Psoas muscle (tissue), 8 donors: ENCODE measurements around the gene KRTAP4-8. TPM values are rescaled to one million over a fixed set of nuclear protein-coding genes. Genes with fewer than 3 reads are reported as not detected.
"Not testable (repeated sequence)": the region's sequence is repeated elsewhere in the genome, so short reads cannot be mapped to it uniquely, and the experiment has no call there.

Source experiments
- ATAC-seq, 4 donors: fragments of 200-7000 bp; cut with Tn5 transposase; one replicate each; pipeline ENCODE4 v1.9.1; 2020; ENCODE audit warnings: moderate library complexity in 3 of 4, mild to moderate bottlenecking in 2 of 4
- DNase-seq, 2 donors: peaks; one replicate each; pipeline ENCODE4 v3.0.0-alpha.2; 2020
- H3K27ac ChIP-seq: fragments of 200-600 bp; one replicate; pipeline ENCODE4 v1.8.0; 2022
- H3K27me3 ChIP-seq, 3 donors: fragments of 200-600 bp in 1 of 3; one replicate each; pipeline versions ENCODE4 v1.6.1 to v1.8.0; 2013 to 2022; ENCODE audit warnings: low read length in 2 of 3, mild to moderate bottlenecking in 2 of 3, moderate library complexity in 1 of 3; ENCODE audit not compliant: insufficient read depth in 3 of 3
- H3K36me3 ChIP-seq, 2 donors: fragments of 200-600 bp in 1 of 2; one replicate each; pipeline versions ENCODE4 v1.6.1 to v1.8.0; 2013 to 2022; ENCODE audit warnings: low read depth in 1 of 2, mild to moderate bottlenecking in 1 of 2, moderate library complexity in 1 of 2; ENCODE audit not compliant: insufficient read depth in 1 of 2
- H3K4me1 ChIP-seq: fragments of 200-600 bp; one replicate; pipeline ENCODE4 v1.8.0; 2022
- H3K4me3 ChIP-seq: fragments of 200-600 bp; one replicate; pipeline ENCODE4 v1.8.0; 2022; ENCODE audit warnings: mild to moderate bottlenecking
- H3K9me3 ChIP-seq: fragments of 200-600 bp; one replicate; pipeline ENCODE4 v1.8.0; 2022
- WGBS, 3 donors: extraction: QIAGEN DNeasy Blood & Tissue Kit; methylation state at CpG; one replicate each; pipeline versions ENCODE4 v1.1.6 to v1.1.7; 2013; 5-methylcytosine and 5-hydroxymethylcytosine counted together
- intact Hi-C, 2 donors: fragments of 100-400 bp; cut with DNase I; formaldehyde crosslinking; loops; one replicate each; pipeline versions ENCODE4 v1.11.0 to v1.14.2; 2022
- polyA plus RNA-seq, 3 donors: library from polyadenylated mRNA; stranded (reverse); fragments of 200-250 nt; gene quantifications; one replicate each; pipeline ENCODE4 v1.2.3, GENCODE V29; 2013
- total RNA-seq, 4 donors: library from RNA; stranded (reverse); fragmentation: NEBNext Ultra II Directional in 2 of 4; extraction: Animal tissue kit (Norgen Biotek cat#: 25700) in 2 of 4; gene quantifications; one replicate each; pipeline versions ENCODE4 v1.2.1 to v1.2.4, GENCODE V29; 2021 to 2023
- TF ChIP-seq, protein P1 (sequence below): fragments of 200-600 bp; IDR thresholded peaks from one replicate; pipeline ENCODE4 v1.8.0; 2022; ENCODE audit warnings: antibody characterized with exemption
- donor health status: healthy with polysubstance abuse.
- donor health status: DM: no; HTN: no; CAD: no; lungs with moderate emphysema.
- donor health status: Bipolar disorder and iron deficiency.
- donor health status: healthy.
- donor health status: DM: yes; HTN: yes; CAD: no.
- donor health status: DM: no; HTN: no; CAD: no.
- donor health status: DM: no; HTN: no; CAD: no.
- donor health status: DM: yes; HTN: yes; CAD: no.

KRTAP4-8 gene
- total and polyA plus RNA-seq, 7 donors = not detected

DNA sequence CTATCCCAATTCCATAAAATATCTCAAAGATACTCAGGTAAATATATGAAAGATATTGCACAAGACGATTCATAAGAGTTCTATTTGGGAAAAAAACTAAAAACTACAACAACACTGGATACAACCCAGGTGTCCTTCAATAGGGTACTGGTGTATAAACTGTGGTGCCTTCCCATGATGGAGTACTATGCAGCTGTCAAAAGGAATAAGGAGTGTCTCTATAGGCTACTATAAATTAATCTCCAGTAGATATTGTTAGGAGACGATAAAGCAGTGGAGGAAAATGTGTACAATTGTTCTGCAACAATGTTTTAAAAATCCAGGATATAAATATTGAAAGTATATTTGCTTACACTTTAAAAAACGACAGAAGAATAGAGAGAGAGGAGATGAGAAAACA lies 28.5 kb upstream of the KRTAP4-8 start:
- 85 to 93% (median 88%) methylated on average over 3 of the region's 3 CpGs for WGBS, 3 donors
- H3K27me3 ChIP-seq = peaks cover 0 to 6% (median 2%) of the 10 kb centered on the region in 3 donors

DNA sequence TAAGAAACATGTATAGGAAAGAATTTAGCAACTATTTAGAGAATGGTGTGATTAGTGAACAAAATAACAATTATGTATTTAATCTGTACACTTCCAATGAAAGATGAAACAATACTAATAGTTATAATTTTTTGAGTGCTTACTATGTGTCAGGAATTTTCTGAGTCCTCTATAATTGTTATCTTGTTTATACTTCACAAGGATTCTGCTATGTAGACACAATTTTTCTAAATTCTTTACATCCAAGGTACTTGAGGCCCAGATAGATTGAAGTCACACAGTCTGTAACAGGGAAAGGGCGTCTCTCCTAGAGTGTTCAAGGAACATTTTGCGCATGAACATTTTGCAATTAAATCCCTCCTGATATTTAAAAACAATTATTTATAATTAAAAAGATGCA lies 27.1 kb upstream of the KRTAP4-8 start:
- Histone ChIP-seq H3K27me3 (peaks cover 0 to 6% (median 0%) of the 10 kb centered on the region in 3 donors), H3K4me3 (no peak overlapping the region), H3K36me3 (no peaks in the 10 kb centered on the region), H3K9me3 (peaks cover 7% of the 10 kb centered on the region), H3K27ac (no peak overlapping the region), H3K4me1 (no peaks in the 10 kb centered on the region)
- intact Hi-C loops = no loop called here
- DNase-seq (no peak), ATAC-seq (no peak)
- TF ChIP-seq, protein P1, sequence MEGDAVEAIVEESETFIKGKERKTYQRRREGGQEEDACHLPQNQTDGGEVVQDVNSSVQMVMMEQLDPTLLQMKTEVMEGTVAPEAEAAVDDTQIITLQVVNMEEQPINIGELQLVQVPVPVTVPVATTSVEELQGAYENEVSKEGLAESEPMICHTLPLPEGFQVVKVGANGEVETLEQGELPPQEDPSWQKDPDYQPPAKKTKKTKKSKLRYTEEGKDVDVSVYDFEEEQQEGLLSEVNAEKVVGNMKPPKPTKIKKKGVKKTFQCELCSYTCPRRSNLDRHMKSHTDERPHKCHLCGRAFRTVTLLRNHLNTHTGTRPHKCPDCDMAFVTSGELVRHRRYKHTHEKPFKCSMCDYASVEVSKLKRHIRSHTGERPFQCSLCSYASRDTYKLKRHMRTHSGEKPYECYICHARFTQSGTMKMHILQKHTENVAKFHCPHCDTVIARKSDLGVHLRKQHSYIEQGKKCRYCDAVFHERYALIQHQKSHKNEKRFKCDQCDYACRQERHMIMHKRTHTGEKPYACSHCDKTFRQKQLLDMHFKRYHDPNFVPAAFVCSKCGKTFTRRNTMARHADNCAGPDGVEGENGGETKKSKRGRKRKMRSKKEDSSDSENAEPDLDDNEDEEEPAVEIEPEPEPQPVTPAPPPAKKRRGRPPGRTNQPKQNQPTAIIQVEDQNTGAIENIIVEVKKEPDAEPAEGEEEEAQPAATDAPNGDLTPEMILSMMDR = no peak
- whole genome bisulfite sequencing, 3 donors = 69 to 96% (median 94%) methylated on average over 2 of the region's 2 CpGs

More for the DNA sequence above, 28.5 kb upstream of the KRTAP4-8 start:
- Histone ChIP-seq H3K36me3 (no peaks in the 10 kb centered on the region), H3K4me1 (no peaks in the 10 kb centered on the region), H3K9me3 (peaks cover 7% of the 10 kb centered on the region), H3K4me3 (no peak overlapping the region), H3K27ac (no peak overlapping the region)
- intact Hi-C loops = no loop called here
- ATAC-seq (no peak), DNase-seq (no peak)
- TF ChIP-seq, protein P1 = no peak

DNA sequence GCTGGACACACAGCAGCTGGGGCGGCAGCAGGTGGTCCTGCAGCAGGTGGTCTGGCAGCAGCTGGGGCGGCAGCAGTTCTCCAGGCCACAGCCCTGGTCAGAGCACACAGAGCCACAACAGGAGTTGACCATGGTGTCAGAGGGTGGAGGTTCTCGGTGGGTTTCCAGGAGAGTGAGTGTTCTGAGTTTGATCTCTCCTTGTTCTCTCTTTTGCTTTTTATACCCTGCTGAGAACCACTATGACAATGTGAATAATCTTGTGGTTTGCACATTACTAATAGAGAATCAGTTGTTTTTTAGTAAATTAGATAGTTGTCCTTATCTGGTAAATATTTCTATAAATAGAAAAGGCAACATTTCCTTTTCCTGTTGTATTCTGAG lies 26.0 kb upstream of the KRTAP4-8 start, which contains the start of gene KRTAP4-12:
Gene KRTAP4-12, minus strand, starts transcription at position 192 of the 381 bp plus-strand sequence. Its CDS starts 60 bp downstream, at position 132.
- ATAC-seq, H3K4me3 ChIP-seq, DNase-seq, intact Hi-C loops, H3K9me3 ChIP-seq, H3K27me3 ChIP-seq, H3K36me3 ChIP-seq, H3K27ac ChIP-seq, H3K4me1 ChIP-seq: not testable (repeated sequence)
- 62 to 76% (median 71%) methylated on average over 3 of the region's 3 CpGs for WGBS, 3 donors

DNA sequence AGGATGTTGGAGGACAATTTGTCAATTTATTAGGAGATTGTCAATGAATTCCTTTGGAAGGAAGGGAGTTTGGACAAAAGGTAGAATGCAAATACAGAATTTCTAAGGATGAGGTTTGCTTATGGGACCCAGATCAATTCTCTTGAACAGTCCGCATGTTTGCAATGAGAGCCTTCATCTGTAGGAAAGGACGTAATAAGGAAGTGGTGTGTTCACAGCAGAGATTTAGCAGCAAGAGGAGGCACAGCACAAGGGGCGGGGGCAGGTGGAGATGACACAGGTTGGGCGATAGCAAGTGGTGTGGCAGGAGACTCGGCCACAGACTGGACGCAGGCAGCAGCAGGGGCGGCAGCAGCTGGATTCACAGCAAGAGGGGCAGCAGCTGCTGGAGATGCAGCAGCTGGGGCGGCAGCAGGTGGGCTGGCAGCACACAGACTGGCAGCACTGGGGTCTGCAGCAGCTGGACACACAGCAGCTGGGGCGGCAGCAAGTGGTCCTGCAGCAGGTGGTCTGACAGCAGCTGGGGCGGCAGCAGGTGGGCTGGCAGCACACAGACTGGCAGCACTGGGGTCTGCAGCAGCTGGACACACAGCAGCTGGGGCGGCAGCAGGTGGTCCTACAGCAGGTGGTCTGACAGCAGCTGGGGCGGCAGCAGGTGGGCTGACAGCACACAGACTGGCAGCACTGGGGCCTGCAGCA lies 25.5 kb upstream of the KRTAP4-8 start:
- DNase-seq, H3K4me3 ChIP-seq, H3K36me3 ChIP-seq, intact Hi-C loops, H3K9me3 ChIP-seq, H3K27ac ChIP-seq, H3K27me3 ChIP-seq, ATAC-seq, H3K4me1 ChIP-seq: not testable (repeated sequence)
- WGBS, 3 donors = 75 to 89% (median 88%) methylated on average over 10 to 12 of the region's 12 CpGs

DNA sequence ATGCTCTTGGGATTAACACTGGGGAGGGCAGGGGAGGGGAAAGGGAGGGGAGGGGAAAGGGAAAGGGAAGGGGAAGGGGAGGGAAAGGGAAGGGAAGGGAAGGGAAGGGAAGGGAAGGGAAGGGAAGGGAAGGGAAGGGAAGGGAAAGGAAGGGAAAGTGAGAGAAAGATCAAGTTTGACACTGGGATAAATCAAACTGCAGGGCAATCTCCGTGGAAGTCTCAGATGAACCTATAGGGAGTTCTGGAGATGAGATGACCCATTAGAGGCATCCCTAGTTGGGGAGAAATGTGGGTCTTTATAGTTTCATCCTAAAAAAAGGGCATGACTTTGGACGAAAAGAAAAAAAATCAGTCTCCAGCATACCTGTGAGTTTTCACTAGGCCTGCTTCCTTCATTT lies 23.8 kb upstream of the KRTAP4-8 start:
- Histone ChIP-seq H3K36me3 (no peaks in the 10 kb centered on the region), H3K27me3 (peaks cover 0 to 9% (median 0%) of the 10 kb centered on the region in 3 donors), H3K9me3 (no peaks in the 10 kb centered on the region), H3K4me3 (no peak overlapping the region), H3K4me1 (no peaks in the 10 kb centered on the region), H3K27ac (no peak overlapping the region)
- ATAC-seq (no peak), DNase-seq (no peak)
- intact Hi-C loops = no loop called here
- WGBS, 3 donors = 78 to 92% (median 87%) methylated on average over 2 of the region's 2 CpGs
- TF ChIP-seq, protein P1 = no peak

DNA sequence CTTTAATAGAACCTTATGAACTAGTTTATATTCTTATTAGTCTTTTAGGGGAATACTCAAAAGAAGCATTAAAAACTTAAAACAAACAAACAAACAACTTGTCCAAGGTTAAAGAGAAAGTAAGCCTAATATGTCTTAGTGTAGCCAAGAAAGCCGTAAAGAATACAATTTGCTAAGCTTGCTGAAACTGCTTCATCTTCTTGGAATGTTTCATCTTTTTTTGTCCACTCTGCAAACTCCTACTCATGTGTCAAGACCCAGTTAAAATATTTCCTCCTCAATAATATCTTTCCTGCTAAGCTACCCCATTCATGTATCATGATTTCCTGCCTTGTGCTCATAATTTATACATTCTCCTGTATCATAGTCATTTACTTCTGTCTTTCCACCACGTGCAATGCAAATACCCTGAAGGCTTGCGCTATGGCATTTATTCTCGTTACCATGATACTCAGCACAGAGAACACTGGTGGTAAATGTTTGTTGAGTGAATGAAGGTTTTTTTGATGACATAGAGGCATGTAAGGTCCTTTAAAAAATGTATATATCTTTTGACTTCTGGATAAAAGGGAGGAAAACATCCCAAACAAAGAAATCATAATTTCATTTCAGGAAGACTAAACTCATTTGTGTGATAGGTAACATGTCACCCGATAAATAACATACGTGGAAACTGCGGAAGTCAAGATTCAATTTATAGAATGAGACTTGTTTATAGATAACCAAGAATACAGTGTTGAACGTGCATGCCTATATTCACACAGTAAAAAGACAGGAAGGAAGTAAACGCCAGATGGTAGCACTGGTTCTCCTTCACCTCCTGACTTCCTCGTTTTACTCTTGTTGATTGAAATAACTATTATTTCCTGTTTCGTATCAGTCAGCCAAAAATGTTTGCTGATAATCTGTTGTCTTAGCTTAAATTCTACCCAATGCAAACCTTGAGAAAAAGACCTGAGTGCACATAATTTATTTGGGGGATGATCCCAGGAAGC lies 22.1 kb upstream of the KRTAP4-8 start:
- H3K27ac ChIP-seq, intact Hi-C loops, ATAC-seq, H3K9me3 ChIP-seq, DNase-seq, H3K4me3 ChIP-seq, H3K4me1 ChIP-seq, H3K36me3 ChIP-seq: not testable (repeated sequence)
- 50 to 67% (median 61%) methylated on average over 11 of the region's 11 CpGs for WGBS, 3 donors
- H3K27me3 ChIP-seq = peaks cover 0 to 14% (median 0%) of the 10 kb centered on the region in 3 donors
